ENCODE results near the gene CCDC50. TPM values are rescaled to one million over a fixed set of nuclear protein-coding genes. Genes with fewer than 3 reads are reported as not detected.

CCDC50 gene
- total and polyA plus RNA-seq, 12 donors = 18.3 to 92.1 (median 61.8) TPM

DNA sequence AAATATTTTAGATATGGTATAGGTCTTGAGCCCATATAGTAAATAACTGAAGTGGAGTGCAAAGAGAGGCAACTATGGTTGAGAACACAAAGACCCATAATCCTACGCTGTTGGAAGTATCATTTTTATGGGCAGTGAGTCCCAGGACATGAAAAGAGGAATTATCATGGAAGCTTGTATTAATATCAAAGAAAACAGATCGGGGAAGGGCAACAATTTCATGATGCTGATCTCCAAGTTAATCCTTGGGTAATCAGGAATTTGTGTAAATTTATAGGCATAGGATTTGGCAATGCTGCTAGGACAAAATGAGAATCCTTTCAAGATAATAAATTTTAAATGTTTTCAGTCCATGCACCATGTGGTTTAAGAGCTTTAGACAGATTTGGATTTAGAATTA is 91.6 kb downstream of the CCDC50 start:
- no peaks in the 10 kb centered on the region for H3K36me3 ChIP-seq (replicated peaks in 1 of 2)
- H3K4me3 ChIP-seq = no peak overlapping the region
- H3K4me1 ChIP-seq (replicated peaks in 1 of 2) = no peaks in the 10 kb centered on the region
- TF ChIP-seq POLR2A (IDR thresholded peaks at IDR 0.05) = no peak
- TF ChIP-seq CTCF (IDR thresholded peaks at IDR 0.05) = no peak
- no peaks in the 10 kb centered on the region for H3K9me3 ChIP-seq (replicated peaks in 1 of 3)
- no peak for DNase-seq
- no peaks in the 10 kb centered on the region for H3K27me3 ChIP-seq
- WGBS, 4 donors = 86 to 95% (median 90%) methylated on average over 2 of the region's 2 CpGs
- no peak overlapping the region for H3K27ac ChIP-seq
- intact Hi-C loops (cut with DNase I) = no loop called here

DNA sequence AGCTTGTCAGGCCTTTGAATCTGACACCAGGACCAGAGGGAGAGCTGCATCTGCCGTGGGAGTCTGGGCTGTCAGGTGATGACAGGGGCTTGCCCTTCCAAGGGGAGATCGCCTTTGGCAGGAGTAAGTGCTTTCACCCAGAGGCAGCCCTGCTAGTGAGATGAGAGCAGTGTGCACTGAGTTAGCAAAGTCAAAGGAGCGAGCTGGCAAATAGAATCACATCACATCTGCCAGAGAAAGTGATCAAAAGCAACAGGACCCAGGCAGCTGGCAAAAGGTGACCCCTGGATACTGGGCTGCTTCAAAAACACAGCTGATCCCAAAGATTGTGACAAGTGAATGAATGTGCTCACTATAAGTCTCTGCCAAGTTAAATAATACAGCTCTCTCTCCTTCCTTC is 95.7 kb downstream of the CCDC50 start:
- TF ChIP-seq CTCF (IDR thresholded peaks at IDR 0.05) = no peak
- no peak for TF ChIP-seq POLR2A (IDR thresholded peaks at IDR 0.05)
- no peak overlapping the region for H3K4me3 ChIP-seq
- H3K27ac ChIP-seq = no peak overlapping the region
- WGBS, 4 donors = 58 to 71% (median 67%) methylated on average over 1 to 3 of the region's 3 CpGs
- no peak for DNase-seq
- H3K36me3 ChIP-seq (replicated peaks in 1 of 2) = no peaks in the 10 kb centered on the region
- intact Hi-C loops (cut with DNase I) = no loop called here
- H3K4me1 ChIP-seq (replicated peaks in 1 of 2) = no peaks in the 10 kb centered on the region
- no peaks in the 10 kb centered on the region for H3K9me3 ChIP-seq (replicated peaks in 1 of 3)
- no peaks in the 10 kb centered on the region for H3K27me3 ChIP-seq

DNA sequence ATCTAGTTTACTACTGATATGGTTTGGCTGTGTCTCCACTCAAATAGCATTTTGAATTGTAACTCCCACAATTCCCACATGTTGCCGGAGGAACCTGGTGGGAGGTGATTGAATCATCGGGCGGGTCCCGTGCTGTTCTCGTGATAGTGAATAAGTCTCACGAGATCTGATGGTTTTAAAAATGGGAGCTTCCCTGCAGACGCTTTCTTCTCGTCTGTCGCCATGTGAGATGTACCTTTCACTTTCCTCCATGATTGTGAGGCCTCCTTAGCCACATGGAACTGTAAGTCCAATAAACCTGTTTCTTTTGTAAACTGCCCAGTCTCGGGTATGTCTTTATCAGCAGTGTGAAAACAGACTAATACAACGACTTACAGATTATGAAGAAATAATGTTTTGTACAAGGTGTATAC is 96.1 kb downstream of the CCDC50 start:
- Histone ChIP-seq H3K4me1 (replicated peaks in 1 of 2) (no peaks in the 10 kb centered on the region), H3K27me3 (no peaks in the 10 kb centered on the region), H3K27ac (no peak overlapping the region), H3K9me3 (replicated peaks in 1 of 3) (no peaks in the 10 kb centered on the region), H3K36me3 (replicated peaks in 1 of 2) (no peaks in the 10 kb centered on the region), H3K4me3 (no peak overlapping the region)
- TF ChIP-seq POLR2A (IDR thresholded peaks at IDR 0.05) (no peak), CTCF (IDR thresholded peaks at IDR 0.05) (no peak)
- no peak for DNase-seq
- WGBS, 4 donors = 83 to 87% (median 85%) methylated on average over 11 of the region's 11 CpGs
- intact Hi-C loops (cut with DNase I) = no loop called here

DNA sequence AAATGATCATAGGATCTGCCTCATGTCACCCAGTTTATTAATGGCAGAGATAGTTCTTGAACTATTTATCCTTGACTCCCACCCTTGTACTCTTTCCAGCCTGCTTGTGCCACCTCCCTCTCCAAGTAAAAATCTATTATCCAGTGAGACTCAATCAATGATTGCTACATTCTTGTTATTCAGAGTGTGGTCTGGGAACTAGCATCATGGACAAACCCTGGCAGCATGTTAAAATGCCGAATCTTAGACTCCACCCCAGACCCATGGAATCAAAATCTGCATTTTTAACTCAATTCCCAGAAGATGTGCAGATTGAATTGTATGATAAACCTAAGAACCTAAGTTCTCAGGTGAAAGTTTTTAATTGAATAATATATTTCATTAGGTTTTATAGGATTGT is 97.1 kb downstream of the CCDC50 start:
- WGBS, 4 donors = 26 to 69% (median 63%) methylated on average over 1 of the region's 1 CpG
- Histone ChIP-seq H3K4me3 (no peak overlapping the region), H3K27me3 (no peaks in the 10 kb centered on the region), H3K36me3 (replicated peaks in 1 of 2) (no peaks in the 10 kb centered on the region), H3K27ac (no peak overlapping the region), H3K4me1 (replicated peaks in 1 of 2) (no peaks in the 10 kb centered on the region), H3K9me3 (replicated peaks in 1 of 3) (no peaks in the 10 kb centered on the region)
- no peak for DNase-seq
- TF ChIP-seq POLR2A (IDR thresholded peaks at IDR 0.05) = no peak
- no peak for TF ChIP-seq CTCF (IDR thresholded peaks at IDR 0.05)
- intact Hi-C loops (cut with DNase I) = no loop called here

Measured in adrenal gland (tissue), 12 donors.